Nephron progenitor cell (in vitro differentiated cells): Measurements from ENCODE around the gene ELOVL3.

Experiments
- DNase-seq: peaks from one replicate; pipeline ENCODE4 v3.0.0; 2021
- H3K27ac Mint-ChIP-seq: 2 replicates; pipeline ENCODE4 v1.8.0; 2021; ENCODE audit warnings: mild to moderate bottlenecking, moderate library complexity, mixed read lengths
- H3K27me3 Mint-ChIP-seq: 2 replicates; pipeline ENCODE4 v1.8.0; 2021; ENCODE audit warnings: mild to moderate bottlenecking, low read depth, mixed read lengths; ENCODE audit not compliant: poor library complexity
- H3K36me3 Mint-ChIP-seq: 2 replicates; pipeline ENCODE4 v1.8.0; 2021; ENCODE audit warnings: low read depth, mixed read lengths
- H3K4me1 Mint-ChIP-seq: 2 replicates; pipeline ENCODE4 v1.8.0; 2021; ENCODE audit warnings: mixed read lengths
- H3K4me3 Mint-ChIP-seq: 2 replicates; pipeline ENCODE4 v1.8.0; 2021; ENCODE audit warnings: mild to moderate bottlenecking, moderate library complexity, mixed read lengths
- H3K9me3 Mint-ChIP-seq: 2 replicates; pipeline ENCODE4 v1.8.0; 2021; ENCODE audit warnings: mild to moderate bottlenecking, moderate library complexity, mixed read lengths
- CTCF ChIP-seq: fragments of 200-600 bp; sonication (generic); IDR thresholded peaks from 2 replicates; pipeline ENCODE4 v1.5.0; 2021; ENCODE audit warnings: antibody characterized with exemption

Gene ELOVL3

DNA sequence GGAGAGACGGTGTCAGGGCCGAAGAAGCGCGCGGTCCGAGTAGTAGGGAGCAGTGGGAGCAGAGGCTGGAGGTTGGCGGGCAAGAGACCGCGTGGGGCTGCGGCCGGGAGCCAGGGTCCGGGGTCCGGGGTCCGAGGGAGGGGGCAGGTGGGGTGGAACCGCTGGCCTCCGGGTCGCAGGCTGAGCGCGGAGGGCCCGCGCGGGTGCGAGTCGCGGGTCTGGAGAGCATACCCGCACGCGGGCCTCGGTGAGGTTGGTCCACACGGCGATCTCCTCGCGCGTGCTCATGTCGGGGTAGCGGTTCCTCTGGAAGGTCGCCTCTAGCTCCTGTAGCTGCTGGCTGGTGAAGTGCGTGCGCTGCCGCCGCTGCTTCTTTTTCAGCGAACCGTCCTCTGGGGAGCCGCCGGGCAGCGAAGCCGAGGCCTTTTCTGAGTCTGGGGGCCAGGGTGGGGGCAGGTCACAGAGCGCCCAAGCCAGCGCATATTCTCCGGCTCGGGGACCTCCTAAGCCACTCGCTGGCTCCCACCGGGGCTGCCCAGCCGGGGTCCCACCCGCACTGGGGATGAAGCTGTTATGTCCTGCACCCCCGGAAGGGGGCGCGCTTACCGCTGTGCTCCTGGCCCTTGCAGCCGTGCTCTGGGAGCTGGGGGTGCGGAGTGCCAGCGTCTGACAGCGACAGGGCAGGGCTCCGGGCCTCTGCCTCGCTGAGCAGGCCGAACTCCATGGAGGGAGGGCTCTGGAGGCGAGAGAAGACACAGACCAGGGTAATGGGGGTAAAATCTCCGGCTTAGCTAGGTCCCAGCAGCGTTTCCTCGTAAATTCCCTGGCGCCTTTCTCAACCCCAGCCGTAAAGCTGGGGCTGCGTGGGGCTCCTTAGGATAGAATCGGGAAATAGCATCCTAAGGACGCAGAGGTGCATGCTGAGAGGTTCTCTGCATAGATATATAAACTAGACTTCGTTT lies 5.5 kb downstream of the ELOVL3 start:
- no peaks in the 10 kb centered on the region for H3K9me3 Mint-ChIP-seq
- no peak overlapping the region for H3K27ac Mint-ChIP-seq
- H3K4me3 Mint-ChIP-seq: peak overlapping the region; percentile 68
- peaks cover 30% of the 10 kb centered on the region for H3K4me1 Mint-ChIP-seq
- H3K27me3 Mint-ChIP-seq: peaks cover 97% of the 10 kb centered on the region
- TF ChIP-seq CTCF: peak; percentile 72
- peak; percentile 60 for DNase-seq
- no peaks in the 10 kb centered on the region for H3K36me3 Mint-ChIP-seq

- DNase-seq: no peak
- Mint-ChIP-seq H3K27ac (no peak overlapping the region), H3K4me1 (peaks cover 36% of the 10 kb centered on the region), H3K4me3 (no peak overlapping the region), H3K36me3 (no peaks in the 10 kb centered on the region), H3K27me3 (peaks cover 96% of the 10 kb centered on the region), H3K9me3 (no peaks in the 10 kb centered on the region)
- no peak for TF ChIP-seq CTCF
These were observed 7.9 kb downstream of the ELOVL3 start for GRCh38 chr10:102233997-102234396.

- H3K36me3 Mint-ChIP-seq: no peaks in the 10 kb centered on the region
- no peak overlapping the region for H3K4me3 Mint-ChIP-seq
- H3K9me3 Mint-ChIP-seq: no peaks in the 10 kb centered on the region
- H3K4me1 Mint-ChIP-seq: peaks cover 33% of the 10 kb centered on the region
- peaks cover 96% of the 10 kb centered on the region for H3K27me3 Mint-ChIP-seq
- TF ChIP-seq CTCF: no peak
- H3K27ac Mint-ChIP-seq: no peak overlapping the region
- no peak for DNase-seq
These were observed 8.9 kb downstream of the ELOVL3 start for GRCh38 chr10:102234888-102235597.

- Mint-ChIP-seq H3K4me3 (no peak overlapping the region), H3K27ac (no peak overlapping the region), H3K36me3 (no peaks in the 10 kb centered on the region), H3K4me1 (peaks cover 36% of the 10 kb centered on the region), H3K27me3 (peaks cover 96% of the 10 kb centered on the region), H3K9me3 (no peaks in the 10 kb centered on the region)
- no peak for DNase-seq
- TF ChIP-seq CTCF: no peak
These were observed 9.5 kb downstream of the ELOVL3 start for GRCh38 chr10:102235598-102235920.

DNA sequence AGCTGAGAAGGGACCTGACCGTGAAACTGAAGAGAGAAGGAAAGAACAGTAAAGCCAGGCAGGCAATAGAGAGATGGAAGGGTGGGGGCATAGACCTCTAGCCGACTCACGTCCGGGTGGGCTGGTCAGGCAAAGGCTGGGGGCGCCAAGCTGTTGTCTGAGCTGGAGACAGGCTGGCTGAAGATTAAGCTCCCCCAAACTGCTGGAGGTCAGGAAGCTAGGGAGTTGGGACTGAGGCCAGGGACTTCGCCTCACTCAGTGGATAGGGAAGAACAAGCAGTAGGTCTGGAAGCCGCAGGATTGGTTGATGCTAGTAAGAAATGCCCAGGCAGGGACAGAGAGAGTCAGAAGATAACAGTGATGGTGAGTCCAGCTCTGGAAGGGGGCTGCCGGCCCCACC lies 9.9 kb downstream of the ELOVL3 start:
- DNase-seq: no peak
- Mint-ChIP-seq H3K4me1 (peaks cover 40% of the 10 kb centered on the region), H3K27me3 (peaks cover 96% of the 10 kb centered on the region), H3K27ac (no peak overlapping the region), H3K36me3 (no peaks in the 10 kb centered on the region), H3K4me3 (no peak overlapping the region), H3K9me3 (no peaks in the 10 kb centered on the region)
- no peak for TF ChIP-seq CTCF
